ENCODE measurements around the gene BTBD19. TPM values are rescaled to one million over a fixed set of nuclear protein-coding genes. Genes with fewer than 3 reads are reported as not detected.

Gene BTBD19
- total RNA-seq, 2 experiments from 2014 or later: 0.44 to 2.0 TPM

DNA sequence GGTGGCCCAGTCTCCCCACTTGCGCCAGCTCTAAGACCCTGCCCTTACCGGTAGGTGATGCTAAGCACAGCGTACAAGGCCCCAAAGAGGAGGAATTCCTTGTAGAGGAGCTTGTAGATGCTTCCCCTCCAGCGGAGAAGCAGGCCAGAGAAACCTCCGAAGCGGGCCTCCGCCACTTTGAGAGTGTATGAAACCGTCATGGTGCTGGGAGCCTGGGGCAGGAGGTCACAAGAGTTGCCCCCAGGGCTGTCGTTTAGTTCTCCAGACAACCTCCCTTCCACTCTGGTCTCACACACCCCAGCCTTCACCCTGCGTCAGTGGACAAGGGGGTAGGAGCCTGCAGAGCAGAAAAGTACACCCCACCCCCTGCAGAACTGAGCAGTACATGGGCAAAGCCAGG is 20.8 kb upstream of the BTBD19 start:
- peaks cover 35% of the 10 kb centered on the region for H3K4me1 ChIP-seq (ENCODE audit: insufficient read depth, low read length, poor library complexity, severe bottlenecking)
- no peak for DNase-seq (ENCODE audit: low spot score)
- H3K4me2 ChIP-seq (ENCODE audit: low read length): no peak overlapping the region
- TF ChIP-seq, protein P1, sequence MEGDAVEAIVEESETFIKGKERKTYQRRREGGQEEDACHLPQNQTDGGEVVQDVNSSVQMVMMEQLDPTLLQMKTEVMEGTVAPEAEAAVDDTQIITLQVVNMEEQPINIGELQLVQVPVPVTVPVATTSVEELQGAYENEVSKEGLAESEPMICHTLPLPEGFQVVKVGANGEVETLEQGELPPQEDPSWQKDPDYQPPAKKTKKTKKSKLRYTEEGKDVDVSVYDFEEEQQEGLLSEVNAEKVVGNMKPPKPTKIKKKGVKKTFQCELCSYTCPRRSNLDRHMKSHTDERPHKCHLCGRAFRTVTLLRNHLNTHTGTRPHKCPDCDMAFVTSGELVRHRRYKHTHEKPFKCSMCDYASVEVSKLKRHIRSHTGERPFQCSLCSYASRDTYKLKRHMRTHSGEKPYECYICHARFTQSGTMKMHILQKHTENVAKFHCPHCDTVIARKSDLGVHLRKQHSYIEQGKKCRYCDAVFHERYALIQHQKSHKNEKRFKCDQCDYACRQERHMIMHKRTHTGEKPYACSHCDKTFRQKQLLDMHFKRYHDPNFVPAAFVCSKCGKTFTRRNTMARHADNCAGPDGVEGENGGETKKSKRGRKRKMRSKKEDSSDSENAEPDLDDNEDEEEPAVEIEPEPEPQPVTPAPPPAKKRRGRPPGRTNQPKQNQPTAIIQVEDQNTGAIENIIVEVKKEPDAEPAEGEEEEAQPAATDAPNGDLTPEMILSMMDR (conservative IDR thresholded peaks at IDR 0.05; ENCODE audit: low read length): no peak
- no peak for TF ChIP-seq EZH2phosphoT487 (IDR thresholded peaks at IDR 0.05; ENCODE audit: borderline replicate concordance, low read depth, low read length)
- H3K36me3 ChIP-seq (ENCODE audit: insufficient read depth, low read length): 0 out of 2 replicates have a peak, but pooled peaks cover 3% of the 10 kb centered on the region
- H3K27ac ChIP-seq (ENCODE audit: low read depth, low read length, poor library complexity, severe bottlenecking): no peak overlapping the region
- H3K4me3 ChIP-seq (ENCODE audit: low read depth, low read length, poor library complexity, severe bottlenecking): no peak overlapping the region
- H3K9me2 ChIP-seq (ENCODE audit: insufficient read depth, low read length): no peaks in the 10 kb centered on the region
- no peaks in the 10 kb centered on the region for H4K20me1 ChIP-seq (ENCODE audit: insufficient read depth, low read length)
- intact Hi-C loops (cut with micrococcal nuclease; ENCODE audit: unreplicated experiment): no loop called here
- no TSS peak for BruUV-seq (replicated peaks)
- CTCF ChIA-PET (ENCODE audit: unreplicated experiment): interaction anchor here (1.1 kb wide), 1 partner anchor 12 kb away, joined by 3 read pairs; the partner anchor contains the start of gene RPS8
- POLR2A ChIA-PET: interaction anchor here (0.5 to 4.4 kb wide), 4 partner anchors 16 to 201 kb away, joined by 3 to 20 read pairs (median 4); partner anchors contain the start of gene RNU5D-1
- no peak overlapping the region for H2AFZ ChIP-seq (ENCODE audit: low read length)
- no peaks in the 10 kb centered on the region for H3K79me2 ChIP-seq (ENCODE audit: insufficient read depth, low read depth, low read length)
- no peaks in the 10 kb centered on the region for H3K9me3 ChIP-seq (ENCODE audit: low read length)

DNA sequence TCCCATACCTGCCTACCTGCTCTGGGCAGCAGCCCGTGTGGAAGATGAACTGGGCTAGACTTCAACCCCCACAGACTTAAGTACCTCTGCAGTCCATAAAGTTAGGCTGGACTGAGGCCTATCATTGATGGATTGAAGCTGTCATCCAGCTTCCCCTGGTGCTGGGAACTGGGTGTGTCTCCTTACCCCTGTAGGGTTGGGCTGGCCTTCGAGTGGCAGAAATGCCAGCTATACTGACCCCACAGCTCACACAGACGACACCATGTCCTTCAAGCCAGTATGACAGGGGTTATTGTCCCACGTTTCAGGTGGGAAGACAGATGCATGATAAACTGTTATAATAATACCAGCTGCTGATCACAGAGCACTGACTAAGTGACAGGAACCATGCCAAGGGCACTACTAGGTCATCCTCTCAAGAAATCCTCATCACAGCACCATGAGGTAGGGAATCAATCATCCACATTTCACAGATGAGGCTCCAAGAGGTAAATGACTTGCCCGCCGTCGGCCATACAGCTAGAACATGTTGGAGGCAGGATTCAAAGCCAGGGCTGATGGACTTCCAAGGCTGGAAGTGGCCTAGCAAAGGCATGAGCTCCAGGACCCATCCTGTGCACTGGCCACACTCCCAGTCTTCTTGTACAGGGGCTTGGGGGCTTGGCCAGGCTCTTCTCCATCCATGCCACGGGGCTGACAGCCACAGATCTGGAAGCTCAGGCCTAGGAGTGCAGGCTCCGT is 20.0 kb upstream of the BTBD19 start, which contains the start of gene BEST4:
Gene BEST4 (minus strand): TSS at position 51 of the 741 bp plus-strand sequence. CDS start 465 bp downstream, outside the sequence.
- H2AFZ ChIP-seq (ENCODE audit: low read length): no peak within 1 kb of the TSS
- H3K9me2 ChIP-seq (ENCODE audit: insufficient read depth, low read length): no peaks in the 10 kb centered on the region
- TF ChIP-seq, protein P1 (conservative IDR thresholded peaks at IDR 0.05; ENCODE audit: low read length): no peak
- no peak for TF ChIP-seq EZH2phosphoT487 (IDR thresholded peaks at IDR 0.05; ENCODE audit: borderline replicate concordance, low read depth, low read length)
- no peaks in the 10 kb centered on the region for H3K9me3 ChIP-seq (ENCODE audit: low read length)
- ChIA-PET POLR2A (interaction anchor here (0.6 to 1.8 kb wide), 4 partner anchors 13 to 1746 kb away, joined by 3 to 5 read pairs (median 3); partner anchors contain the start of gene RPS8), CTCF (ENCODE audit: unreplicated experiment) (interaction anchor here (1.1 kb wide), 1 partner anchor 13 kb away, joined by 3 read pairs; the partner anchor contains the start of gene RPS8)
- H3K4me2 ChIP-seq (ENCODE audit: low read length): no peak within 1 kb of the TSS
- intact Hi-C loops (cut with micrococcal nuclease; ENCODE audit: unreplicated experiment): no loop called here
- H3K36me3 ChIP-seq (ENCODE audit: insufficient read depth, low read length): no peaks in the 10 kb centered on the region
- H3K79me2 ChIP-seq (ENCODE audit: insufficient read depth, low read depth, low read length): no peaks in the 10 kb centered on the region
- H3K27ac ChIP-seq (ENCODE audit: low read depth, low read length, poor library complexity, severe bottlenecking): no peak within 1 kb of the TSS
- H3K4me1 ChIP-seq (ENCODE audit: insufficient read depth, low read length, poor library complexity, severe bottlenecking): peaks cover 31% of the 10 kb centered on the region
- H4K20me1 ChIP-seq (ENCODE audit: insufficient read depth, low read length): no peaks in the 10 kb centered on the region
- no TSS peak for BruUV-seq (replicated peaks)
- DNase-seq (ENCODE audit: low spot score): no peak
- no peak within 1 kb of the TSS for H3K4me3 ChIP-seq (ENCODE audit: low read depth, low read length, poor library complexity, severe bottlenecking)
